HepG2 (cell line): ENCODE data around the gene NCAPD2. TPM values are rescaled to one million over a fixed set of nuclear protein-coding genes. Genes with fewer than 3 reads are reported as not detected.

ENCODE experiments used
- CBX2 ChIP-seq, 2 experiments: fragments of 200-600 bp in 1 of 2; sonication (generic); formaldehyde crosslinking in 1 of 2; IDR thresholded peaks; 2 replicates each; pipeline versions ENCODE4 v1.7.0 to v1.8.1; 2018 to 2022; ENCODE audit warnings: low read depth in 2 of 2, low read length in 1 of 2, mild to moderate bottlenecking in 1 of 2, missing genetic modification reagents in 1 of 2
- DR1 ChIP-seq: sonication (generic); formaldehyde crosslinking; IDR thresholded peaks from 2 replicates; pipeline ENCODE4 v1.8.0; 2021; ENCODE audit warnings: mild to moderate bottlenecking, missing genetic modification reagents, inconsistent platforms
- NFE2L2 ChIP-seq: fragments of 150-350 bp; IDR thresholded peaks from 2 replicates; pipeline ENCODE4 v1.6.1; 2014; ENCODE audit warnings: low read length
- SMAD9 ChIP-seq: sonication (generic); formaldehyde crosslinking; IDR thresholded peaks from 2 replicates; pipeline ENCODE4 v1.5.1; 2020; ENCODE audit warnings: mild to moderate bottlenecking, missing genetic modification reagents
- TBX3 ChIP-seq: fragments of 450-650 bp; IDR thresholded peaks from 2 replicates; pipeline ENCODE4 v1.6.1; 2017; ENCODE audit warnings: antibody characterized with exemption, mild to moderate bottlenecking, inconsistent platforms, borderline replicate concordance
- YEATS2 ChIP-seq: sonication (generic); formaldehyde crosslinking; IDR thresholded peaks from 2 replicates; pipeline ENCODE4 v1.4.0; 2020; ENCODE audit warnings: missing genetic modification reagents, borderline replicate concordance
- ZNF383 ChIP-seq: sonication (generic); formaldehyde crosslinking; IDR thresholded peaks from 2 replicates; pipeline ENCODE4 v1.4.0; 2020; ENCODE audit warnings: missing genetic modification reagents, mild to moderate bottlenecking, borderline replicate concordance
- ZNF878 ChIP-seq: sonication (generic); formaldehyde crosslinking; IDR thresholded peaks from 2 replicates; pipeline ENCODE4 v1.8.1; 2023; ENCODE audit warnings: mild to moderate bottlenecking, missing genetic modification reagents, moderate library complexity
- ZNF879 ChIP-seq: sonication (generic); formaldehyde crosslinking; IDR thresholded peaks from 2 replicates; pipeline ENCODE4 v1.8.1; 2023; ENCODE audit warnings: missing genetic modification reagents
- polyA plus RNA-seq, 8 experiments: library from polyadenylated mRNA; depleted of rRNA in 3 of 8; stranded (reverse) in 7 of 8; unstranded in 1 of 8; fragments of >200 nt; fragmentation: Illumina TruSeq in 4 of 8; extraction: Trizol in 4 of 8; gene quantifications; 2 replicates each; pipeline versions ENCODE4 v1.2.1 to v1.2.3, GENCODE V29; 2011 to 2016; ENCODE audit warnings: low read depth in 4 of 8, missing spikeins in 1 of 8, mixed read lengths in 1 of 8; ENCODE audit not compliant: insufficient read depth in 1 of 8
- total RNA-seq, 5 experiments: library from RNA; depleted of rRNA; stranded (reverse); fragments of >200 nt; fragmentation: Illumina TruSeq; extraction: Trizol; gene quantifications; 2 replicates each; pipeline ENCODE4 v1.2.3, GENCODE V29; 2016; ENCODE audit warnings: low read depth in 1 of 5
- TF ChIP-seq, protein P1 (sequence below): IDR thresholded peaks from 2 replicates; pipeline ENCODE4 v1.6.1; 2016; ENCODE audit warnings: low read depth, borderline replicate concordance
- TF ChIP-seq, protein P2 (sequence below): sonication (generic); formaldehyde crosslinking; IDR thresholded peaks from 2 replicates; pipeline ENCODE4 v1.4.0; 2020; ENCODE audit warnings: missing genetic modification reagents, mild to moderate bottlenecking, borderline replicate concordance
- TF ChIP-seq, protein P3 (sequence below): IDR thresholded peaks from 2 replicates; pipeline ENCODE4 v1.6.1; 2016; ENCODE audit warnings: mild to moderate bottlenecking, missing biosample characterization, missing genetic modification reagents
- TF ChIP-seq, protein P4 (sequence below): sonication (generic); formaldehyde crosslinking; IDR thresholded peaks from 2 replicates; pipeline ENCODE4 v1.4.0; 2020; ENCODE audit warnings: missing genetic modification reagents
- TF ChIP-seq, protein P5 (sequence below): sonication (generic); formaldehyde crosslinking; IDR thresholded peaks from 2 replicates; pipeline ENCODE4 v1.4.0; 2020; ENCODE audit warnings: mild to moderate bottlenecking, missing genetic modification reagents
- TF ChIP-seq, protein P6 (sequence below): sonication (generic); formaldehyde crosslinking; IDR thresholded peaks from 2 replicates; pipeline ENCODE4 v1.5.0; 2020; ENCODE audit warnings: missing genetic modification reagents

Gene NCAPD2
- total and polyA plus RNA-seq, 2 of the 13 experiments (the other 11 are each of a cell fraction or from before 2014, with no cell fraction given) = 51.1 to 65.6 TPM

DNA sequence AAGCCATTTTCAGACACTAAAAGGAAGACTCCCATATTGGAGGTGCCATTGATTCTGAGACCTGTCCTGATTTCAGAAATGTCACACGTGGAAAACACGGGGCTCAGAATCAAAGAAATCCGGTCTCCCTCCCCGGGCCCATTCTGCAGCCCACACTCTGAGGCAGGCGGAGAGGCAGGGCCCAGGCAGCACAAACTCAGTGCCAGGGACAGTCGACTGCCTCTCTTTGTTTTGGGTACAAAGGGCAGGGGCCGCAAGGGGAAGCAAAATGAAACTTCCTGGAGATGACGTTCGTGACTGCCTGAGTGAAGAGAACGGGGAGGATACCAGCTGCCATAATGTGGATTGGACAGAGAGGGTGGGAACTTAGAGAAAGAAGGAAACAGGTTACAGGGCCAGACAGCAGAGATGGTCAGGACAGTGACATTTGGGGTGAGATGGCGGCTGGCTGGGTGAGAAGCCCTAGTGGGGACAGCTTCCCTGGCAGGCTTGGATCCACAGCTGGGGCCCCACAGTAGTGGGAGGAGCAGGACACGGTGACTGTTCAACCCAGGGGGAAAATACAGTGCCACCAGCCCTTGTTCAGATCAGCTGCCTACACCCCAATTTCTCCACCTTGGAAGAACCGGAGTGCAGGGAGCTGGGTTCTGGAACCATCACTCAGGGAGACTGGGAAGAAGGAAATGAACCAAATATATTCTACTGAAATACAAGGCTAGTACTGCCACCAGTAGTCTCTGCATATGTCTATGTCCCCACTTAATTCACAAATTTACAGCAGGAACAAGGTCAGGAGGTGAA is 48.5 kb downstream of the NCAPD2 start (continued):
- TF ChIP-seq ZNF879 (CRISPR knock-in tag) (no peak), DR1 (CRISPR knock-in tag) (no peak), CBX2 (IDR thresholded peaks at IDR 0.05; ENCODE audit: low read depth, low read length) (no peak), CBX2 (CRISPR knock-in tag; IDR thresholded peaks at IDR 0.05; ENCODE audit: low read depth) (no peak), ZNF383 (CRISPR knock-in tag) (no peak), NFE2L2 (no peak), TBX3 (no peak), SMAD9 (CRISPR knock-in tag) (no peak), ZNF878 (CRISPR knock-in tag) (no peak), YEATS2 (CRISPR knock-in tag) (peak; percentile 75; the same call in 1 of the 2 replicates)
- TF ChIP-seq, protein P1, sequence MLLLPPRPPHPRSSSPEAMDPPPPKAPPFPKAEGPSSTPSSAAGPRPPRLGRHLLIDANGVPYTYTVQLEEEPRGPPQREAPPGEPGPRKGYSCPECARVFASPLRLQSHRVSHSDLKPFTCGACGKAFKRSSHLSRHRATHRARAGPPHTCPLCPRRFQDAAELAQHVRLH = peak; percentile 26; the same call in 1 of the 2 replicates
- TF ChIP-seq, protein P2, sequence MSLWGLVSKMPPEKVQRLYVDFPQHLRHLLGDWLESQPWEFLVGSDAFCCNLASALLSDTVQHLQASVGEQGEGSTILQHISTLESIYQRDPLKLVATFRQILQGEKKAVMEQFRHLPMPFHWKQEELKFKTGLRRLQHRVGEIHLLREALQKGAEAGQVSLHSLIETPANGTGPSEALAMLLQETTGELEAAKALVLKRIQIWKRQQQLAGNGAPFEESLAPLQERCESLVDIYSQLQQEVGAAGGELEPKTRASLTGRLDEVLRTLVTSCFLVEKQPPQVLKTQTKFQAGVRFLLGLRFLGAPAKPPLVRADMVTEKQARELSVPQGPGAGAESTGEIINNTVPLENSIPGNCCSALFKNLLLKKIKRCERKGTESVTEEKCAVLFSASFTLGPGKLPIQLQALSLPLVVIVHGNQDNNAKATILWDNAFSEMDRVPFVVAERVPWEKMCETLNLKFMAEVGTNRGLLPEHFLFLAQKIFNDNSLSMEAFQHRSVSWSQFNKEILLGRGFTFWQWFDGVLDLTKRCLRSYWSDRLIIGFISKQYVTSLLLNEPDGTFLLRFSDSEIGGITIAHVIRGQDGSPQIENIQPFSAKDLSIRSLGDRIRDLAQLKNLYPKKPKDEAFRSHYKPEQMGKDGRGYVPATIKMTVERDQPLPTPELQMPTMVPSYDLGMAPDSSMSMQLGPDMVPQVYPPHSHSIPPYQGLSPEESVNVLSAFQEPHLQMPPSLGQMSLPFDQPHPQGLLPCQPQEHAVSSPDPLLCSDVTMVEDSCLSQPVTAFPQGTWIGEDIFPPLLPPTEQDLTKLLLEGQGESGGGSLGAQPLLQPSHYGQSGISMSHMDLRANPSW (CRISPR knock-in tag) = no peak
- TF ChIP-seq, protein P3, sequence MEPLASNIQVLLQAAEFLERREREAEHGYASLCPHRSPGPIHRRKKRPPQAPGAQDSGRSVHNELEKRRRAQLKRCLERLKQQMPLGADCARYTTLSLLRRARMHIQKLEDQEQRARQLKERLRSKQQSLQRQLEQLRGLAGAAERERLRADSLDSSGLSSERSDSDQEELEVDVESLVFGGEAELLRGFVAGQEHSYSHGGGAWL (CRISPR knock-in tag) = peak; percentile 20; the same call in 1 of the 2 replicates
- TF ChIP-seq, protein P4, sequence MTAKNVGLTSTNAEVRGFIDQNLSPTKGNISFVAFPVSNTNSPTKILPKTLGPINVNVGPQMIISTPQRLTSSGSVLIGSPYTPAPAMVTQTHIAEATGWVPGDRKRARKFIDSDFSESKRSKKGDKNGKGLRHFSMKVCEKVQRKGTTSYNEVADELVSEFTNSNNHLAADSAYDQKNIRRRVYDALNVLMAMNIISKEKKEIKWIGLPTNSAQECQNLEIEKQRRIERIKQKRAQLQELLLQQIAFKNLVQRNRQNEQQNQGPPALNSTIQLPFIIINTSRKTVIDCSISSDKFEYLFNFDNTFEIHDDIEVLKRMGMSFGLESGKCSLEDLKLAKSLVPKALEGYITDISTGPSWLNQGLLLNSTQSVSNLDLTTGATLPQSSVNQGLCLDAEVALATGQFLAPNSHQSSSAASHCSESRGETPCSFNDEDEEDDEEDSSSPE (CRISPR knock-in tag) = 0 out of 2 replicates have a peak, but pooled peaks have one; percentile 21
- TF ChIP-seq, protein P5, sequence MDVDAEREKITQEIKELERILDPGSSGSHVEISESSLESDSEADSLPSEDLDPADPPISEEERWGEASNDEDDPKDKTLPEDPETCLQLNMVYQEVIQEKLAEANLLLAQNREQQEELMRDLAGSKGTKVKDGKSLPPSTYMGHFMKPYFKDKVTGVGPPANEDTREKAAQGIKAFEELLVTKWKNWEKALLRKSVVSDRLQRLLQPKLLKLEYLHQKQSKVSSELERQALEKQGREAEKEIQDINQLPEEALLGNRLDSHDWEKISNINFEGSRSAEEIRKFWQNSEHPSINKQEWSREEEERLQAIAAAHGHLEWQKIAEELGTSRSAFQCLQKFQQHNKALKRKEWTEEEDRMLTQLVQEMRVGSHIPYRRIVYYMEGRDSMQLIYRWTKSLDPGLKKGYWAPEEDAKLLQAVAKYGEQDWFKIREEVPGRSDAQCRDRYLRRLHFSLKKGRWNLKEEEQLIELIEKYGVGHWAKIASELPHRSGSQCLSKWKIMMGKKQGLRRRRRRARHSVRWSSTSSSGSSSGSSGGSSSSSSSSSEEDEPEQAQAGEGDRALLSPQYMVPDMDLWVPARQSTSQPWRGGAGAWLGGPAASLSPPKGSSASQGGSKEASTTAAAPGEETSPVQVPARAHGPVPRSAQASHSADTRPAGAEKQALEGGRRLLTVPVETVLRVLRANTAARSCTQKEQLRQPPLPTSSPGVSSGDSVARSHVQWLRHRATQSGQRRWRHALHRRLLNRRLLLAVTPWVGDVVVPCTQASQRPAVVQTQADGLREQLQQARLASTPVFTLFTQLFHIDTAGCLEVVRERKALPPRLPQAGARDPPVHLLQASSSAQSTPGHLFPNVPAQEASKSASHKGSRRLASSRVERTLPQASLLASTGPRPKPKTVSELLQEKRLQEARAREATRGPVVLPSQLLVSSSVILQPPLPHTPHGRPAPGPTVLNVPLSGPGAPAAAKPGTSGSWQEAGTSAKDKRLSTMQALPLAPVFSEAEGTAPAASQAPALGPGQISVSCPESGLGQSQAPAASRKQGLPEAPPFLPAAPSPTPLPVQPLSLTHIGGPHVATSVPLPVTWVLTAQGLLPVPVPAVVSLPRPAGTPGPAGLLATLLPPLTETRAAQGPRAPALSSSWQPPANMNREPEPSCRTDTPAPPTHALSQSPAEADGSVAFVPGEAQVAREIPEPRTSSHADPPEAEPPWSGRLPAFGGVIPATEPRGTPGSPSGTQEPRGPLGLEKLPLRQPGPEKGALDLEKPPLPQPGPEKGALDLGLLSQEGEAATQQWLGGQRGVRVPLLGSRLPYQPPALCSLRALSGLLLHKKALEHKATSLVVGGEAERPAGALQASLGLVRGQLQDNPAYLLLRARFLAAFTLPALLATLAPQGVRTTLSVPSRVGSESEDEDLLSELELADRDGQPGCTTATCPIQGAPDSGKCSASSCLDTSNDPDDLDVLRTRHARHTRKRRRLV = no peak
- TF ChIP-seq, protein P6, sequence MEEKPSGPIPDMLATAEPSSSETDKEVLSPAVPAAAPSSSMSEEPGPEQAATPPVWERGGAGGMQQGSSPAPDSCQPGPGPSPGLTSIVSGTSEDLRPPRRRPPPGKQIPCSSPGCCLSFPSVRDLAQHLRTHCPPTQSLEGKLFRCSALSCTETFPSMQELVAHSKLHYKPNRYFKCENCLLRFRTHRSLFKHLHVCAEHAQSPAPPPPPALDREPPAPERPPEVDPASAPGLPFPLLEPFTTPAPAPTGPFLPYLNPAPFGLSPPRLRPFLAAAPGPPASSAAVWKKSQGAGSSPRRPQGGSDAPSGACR (CRISPR knock-in tag) = no peak
